Left ventricle myocardium inferior (tissue), 1 donor: ENCODE measurements around the gene STK16. TPM values are rescaled to one million over a fixed set of nuclear protein-coding genes. Genes with fewer than 3 reads are reported as not detected.
A peak's percentile ranks its signal among the peaks of the same experiment; 100 is the strongest.

Experiments
- DNase-seq: peaks from one replicate; pipeline ENCODE4 v3.0.0-alpha.2; 2020
- H3K27ac ChIP-seq: fragments of 200-600 bp; replicated peaks from 2 replicates; pipeline ENCODE4 v1.8.0; 2021
- H3K27me3 ChIP-seq: fragments of 200-600 bp; 2 replicates; pipeline ENCODE4 v1.8.0; 2021; ENCODE audit warnings: low read depth
- H3K36me3 ChIP-seq: fragments of 200-600 bp; 2 replicates; pipeline ENCODE4 v1.8.0; 2021
- H3K4me1 ChIP-seq: fragments of 200-600 bp; 2 replicates; pipeline ENCODE4 v1.8.0; 2021
- H3K4me3 ChIP-seq: fragments of 200-600 bp; 2 replicates; pipeline ENCODE4 v1.8.0; 2021; ENCODE audit warnings: mild to moderate bottlenecking, moderate library complexity
- H3K9me3 ChIP-seq: fragments of 200-600 bp; replicated peaks from 2 replicates; pipeline ENCODE4 v1.8.0; 2021
- intact Hi-C: fragments of 100-400 bp; cut with micrococcal nuclease; formaldehyde crosslinking; loops from one replicate; pipeline ENCODE4 v1.11.0; 2022
- total RNA-seq: library from RNA; stranded (reverse); fragmentation: NEBNext Ultra II Directional; extraction: Animal tissue kit (Norgen Biotek cat#: 25700); gene quantifications from one replicate; pipeline ENCODE4 v1.2.1, GENCODE V29; 2021
- TF ChIP-seq, protein P1 (sequence below): fragments of 200-600 bp; IDR thresholded peaks from 2 replicates; pipeline ENCODE4 v1.8.0; 2021; ENCODE audit warnings: antibody characterized with exemption, mild to moderate bottlenecking, borderline replicate concordance
- donor health status: DM: no; HTN: yes; CAD: no; lungs with severe emphysema.

STK16 gene
- total RNA-seq, 1 donor from 2014 or later, result 19.2 TPM

DNA sequence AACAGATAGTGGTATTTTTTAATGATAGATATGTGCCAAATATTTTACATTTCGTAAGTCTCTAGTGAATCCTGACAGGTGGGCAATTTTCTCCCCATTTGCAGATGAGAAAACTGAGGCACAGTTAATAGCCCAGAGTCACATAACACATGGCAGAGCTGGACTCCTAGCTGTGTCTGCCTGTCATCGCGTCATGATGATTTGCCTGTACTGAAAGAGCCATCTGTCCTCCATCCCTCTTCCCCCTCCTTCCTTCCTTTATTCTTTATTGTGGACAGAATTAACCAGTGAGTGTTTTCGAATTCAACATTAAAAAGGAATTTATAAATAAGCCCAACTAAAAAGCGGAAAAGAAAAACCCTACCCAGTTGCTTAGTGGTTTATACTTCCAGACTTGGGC, 37.1 kb downstream of the STK16 start:
- Histone ChIP-seq H3K27ac (no peak overlapping the region), H3K27me3 (no peaks in the 10 kb centered on the region), H3K4me3 (no peak overlapping the region), H3K4me1 (peaks cover 82% of the 10 kb centered on the region), H3K9me3 (no peaks in the 10 kb centered on the region), H3K36me3 (peaks cover 61% of the 10 kb centered on the region)
- DNase-seq, result no peak
- intact Hi-C loops, result no loop called here
- TF ChIP-seq, protein P1, sequence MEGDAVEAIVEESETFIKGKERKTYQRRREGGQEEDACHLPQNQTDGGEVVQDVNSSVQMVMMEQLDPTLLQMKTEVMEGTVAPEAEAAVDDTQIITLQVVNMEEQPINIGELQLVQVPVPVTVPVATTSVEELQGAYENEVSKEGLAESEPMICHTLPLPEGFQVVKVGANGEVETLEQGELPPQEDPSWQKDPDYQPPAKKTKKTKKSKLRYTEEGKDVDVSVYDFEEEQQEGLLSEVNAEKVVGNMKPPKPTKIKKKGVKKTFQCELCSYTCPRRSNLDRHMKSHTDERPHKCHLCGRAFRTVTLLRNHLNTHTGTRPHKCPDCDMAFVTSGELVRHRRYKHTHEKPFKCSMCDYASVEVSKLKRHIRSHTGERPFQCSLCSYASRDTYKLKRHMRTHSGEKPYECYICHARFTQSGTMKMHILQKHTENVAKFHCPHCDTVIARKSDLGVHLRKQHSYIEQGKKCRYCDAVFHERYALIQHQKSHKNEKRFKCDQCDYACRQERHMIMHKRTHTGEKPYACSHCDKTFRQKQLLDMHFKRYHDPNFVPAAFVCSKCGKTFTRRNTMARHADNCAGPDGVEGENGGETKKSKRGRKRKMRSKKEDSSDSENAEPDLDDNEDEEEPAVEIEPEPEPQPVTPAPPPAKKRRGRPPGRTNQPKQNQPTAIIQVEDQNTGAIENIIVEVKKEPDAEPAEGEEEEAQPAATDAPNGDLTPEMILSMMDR, result no peak

DNA sequence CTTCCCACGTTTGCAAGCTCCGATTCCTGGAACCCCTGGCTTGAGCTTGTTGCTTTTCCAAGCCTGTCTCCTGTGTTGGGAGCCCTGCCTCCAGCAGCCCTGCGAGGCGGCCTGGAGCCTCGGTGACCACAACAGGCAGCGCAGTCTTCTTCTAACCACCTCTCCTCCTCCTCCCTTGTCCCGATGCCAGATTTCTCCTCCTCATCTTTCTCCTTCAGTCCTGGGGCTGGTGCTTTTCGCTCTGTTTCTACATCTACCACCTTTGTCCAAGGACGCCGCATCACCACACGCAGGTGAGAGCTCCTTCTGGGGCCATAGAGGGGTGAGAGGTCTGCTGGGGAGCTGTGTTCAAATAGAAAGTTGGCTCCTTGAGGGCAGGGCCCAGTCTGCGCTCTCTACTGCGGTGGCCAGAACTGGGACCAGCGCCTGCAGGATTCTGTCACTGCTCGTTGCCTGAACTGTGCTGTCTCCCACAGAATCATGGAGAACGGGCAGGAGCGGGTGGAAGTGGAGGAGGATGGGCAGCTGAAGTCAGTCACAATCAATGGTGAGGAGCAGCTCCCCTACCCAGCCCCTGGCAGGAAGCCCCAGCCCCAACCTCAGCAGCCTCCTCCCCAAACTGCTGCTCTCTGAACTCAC, 37.8 kb downstream of the STK16 start:
- no peak overlapping the region for H3K27ac ChIP-seq
- peaks cover 61% of the 10 kb centered on the region for H3K36me3 ChIP-seq
- no peak overlapping the region for H3K4me3 ChIP-seq
- intact Hi-C loops, result no loop called here
- no peaks in the 10 kb centered on the region for H3K9me3 ChIP-seq
- no peaks in the 10 kb centered on the region for H3K27me3 ChIP-seq
- DNase-seq, result no peak
- TF ChIP-seq, protein P1, result no peak
- peaks cover 76% of the 10 kb centered on the region for H3K4me1 ChIP-seq

DNA sequence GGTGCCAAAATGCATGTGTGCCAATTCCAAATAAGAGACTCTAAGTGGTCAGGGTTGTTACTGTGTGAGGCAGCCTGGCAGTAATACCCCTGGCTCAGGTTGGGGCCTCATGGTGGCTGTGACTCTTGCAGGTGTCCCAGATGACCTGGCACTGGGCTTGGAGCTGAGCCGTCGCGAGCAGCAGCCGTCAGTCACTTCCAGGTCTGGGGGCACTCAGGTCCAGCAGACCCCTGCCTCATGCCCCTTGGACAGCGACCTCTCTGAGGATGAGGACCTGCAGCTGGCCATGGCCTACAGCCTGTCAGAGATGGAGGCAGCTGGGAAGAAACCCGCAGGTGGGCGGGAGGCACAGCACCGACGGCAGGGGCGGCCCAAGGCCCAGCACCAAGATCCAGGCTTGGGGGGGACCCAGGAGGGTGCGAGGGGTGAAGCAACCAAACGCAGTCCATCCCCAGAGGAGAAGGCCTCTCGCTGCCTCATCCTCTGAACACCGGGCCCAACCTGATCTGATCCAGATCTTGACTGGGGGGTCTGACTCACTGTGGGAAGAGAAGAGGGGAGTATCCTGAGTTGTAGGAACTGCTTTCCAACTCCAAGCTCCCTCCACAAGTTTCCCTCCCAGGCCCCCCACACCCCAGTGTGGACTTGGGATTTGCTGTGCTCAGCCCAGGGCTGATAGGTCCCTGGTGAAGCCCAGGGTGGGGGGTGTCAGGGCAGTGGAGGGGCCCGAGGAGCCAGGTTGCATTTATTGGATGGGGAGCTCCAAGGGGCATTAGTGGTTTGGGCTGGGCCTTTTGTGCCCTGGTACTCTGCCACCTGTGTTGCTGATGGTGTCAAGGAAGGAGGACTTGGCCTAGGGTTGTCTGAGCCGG, 39.5 kb downstream of the STK16 start:
- intact Hi-C loops, result no loop called here
- Histone ChIP-seq H3K4me1 (peaks cover 66% of the 10 kb centered on the region), H3K36me3 (peaks cover 61% of the 10 kb centered on the region), H3K27me3 (no peaks in the 10 kb centered on the region), H3K27ac (peak overlapping the region; percentile 12), H3K9me3 (no peaks in the 10 kb centered on the region), H3K4me3 (no peak overlapping the region)
- DNase-seq, result no peak
- TF ChIP-seq, protein P1, result no peak

DNA sequence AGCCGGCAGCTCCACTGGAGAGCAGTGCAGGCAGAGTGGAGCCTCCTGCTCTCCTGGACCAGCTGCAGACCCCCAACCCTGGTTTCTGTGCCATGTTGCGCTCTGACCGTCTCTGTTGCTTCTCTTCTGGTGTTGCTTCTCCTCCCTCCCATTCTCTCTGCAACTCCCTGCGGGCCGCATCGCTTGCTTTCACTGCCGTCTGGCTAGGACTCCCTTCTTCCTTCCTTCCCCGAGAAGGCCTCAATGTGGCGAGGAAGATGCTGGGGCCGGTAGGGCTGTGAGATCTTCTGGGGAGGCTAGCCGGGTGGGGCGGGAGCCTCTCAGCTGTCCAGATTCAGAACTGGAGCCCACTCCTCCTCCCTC, 40.1 kb downstream of the STK16 start:
- Histone ChIP-seq H3K27ac (peak overlapping the region; percentile 12), H3K36me3 (peaks cover 59% of the 10 kb centered on the region), H3K9me3 (no peaks in the 10 kb centered on the region), H3K4me1 (peaks cover 60% of the 10 kb centered on the region), H3K27me3 (no peaks in the 10 kb centered on the region), H3K4me3 (no peak overlapping the region)
- DNase-seq, result no peak
- intact Hi-C loops, result no loop called here
- TF ChIP-seq, protein P1, result no peak

DNA sequence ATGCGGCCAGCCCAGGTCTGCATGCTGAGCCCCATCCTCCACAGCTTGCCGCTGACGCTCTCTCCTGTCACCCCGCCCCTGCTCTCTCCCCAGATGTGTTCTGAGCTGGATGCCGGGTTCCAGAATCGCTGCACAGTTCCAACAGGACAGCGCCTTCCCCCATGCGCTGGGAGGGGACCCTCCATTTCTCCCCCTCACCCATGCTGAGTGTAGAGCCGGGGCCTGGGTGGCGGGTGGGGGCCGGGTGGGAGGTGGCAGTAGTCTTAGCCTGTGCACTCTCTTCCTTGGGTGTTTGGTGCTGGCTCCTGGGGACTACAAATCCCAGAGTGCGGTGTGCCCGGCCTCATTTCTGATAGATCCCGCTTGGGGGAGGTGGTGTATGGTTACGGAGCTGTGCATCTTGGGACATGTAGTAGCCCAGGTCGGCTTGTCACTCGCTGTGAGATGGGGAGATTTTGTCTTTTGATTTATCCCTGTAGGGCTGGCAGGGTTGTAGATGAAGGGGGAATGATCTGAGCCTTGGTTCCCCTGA, 40.7 kb downstream of the STK16 start:
- no peak for DNase-seq
- peaks cover 53% of the 10 kb centered on the region for H3K36me3 ChIP-seq
- H3K27ac ChIP-seq, result peak overlapping the region; percentile 12
- no peak overlapping the region for H3K4me3 ChIP-seq
- TF ChIP-seq, protein P1, result no peak
- H3K4me1 ChIP-seq, result peaks cover 54% of the 10 kb centered on the region
- H3K9me3 ChIP-seq, result no peaks in the 10 kb centered on the region
- intact Hi-C loops, result no loop called here
- H3K27me3 ChIP-seq, result no peaks in the 10 kb centered on the region
